Loucy (cell line): ENCODE data around the gene CPEB1.

Experiments used
- H2AFZ ChIP-seq: fragments of 200-600 bp; sonication (generic); 2 replicates; pipeline ENCODE4 v1.6.0; 2016; ENCODE audit warnings: antibody characterized with exemption, mild to moderate bottlenecking, low read length, moderate library complexity
- H3F3A ChIP-seq: fragments of 200-600 bp; 2 replicates; pipeline ENCODE4 v1.6.0; 2016; ENCODE audit warnings: antibody characterized with exemption, low read depth, mild to moderate bottlenecking
- H3K27me3 ChIP-seq: fragments of 200-600 bp; sonication (generic); 2 replicates; pipeline ENCODE4 v1.6.1; 2014; ENCODE audit warnings: low read length, mild to moderate bottlenecking; ENCODE audit not compliant: insufficient read depth, poor library complexity, severe bottlenecking
- H3K36me3 ChIP-seq: fragments of 200-600 bp; sonication (generic); 2 replicates; pipeline ENCODE4 v1.6.1; 2016; ENCODE audit warnings: low read length; ENCODE audit not compliant: insufficient read depth
- H3K4me1 ChIP-seq: fragments of 200-600 bp; sonication (generic); 2 replicates; pipeline ENCODE4 v1.5.1; 2014; ENCODE audit warnings: low read length, mild to moderate bottlenecking; ENCODE audit not compliant: insufficient read depth, poor library complexity, severe bottlenecking
- H3K4me2 ChIP-seq: fragments of 200-600 bp; sonication (generic); 2 replicates; pipeline ENCODE4 v1.6.0; 2014; ENCODE audit warnings: antibody characterized with exemption, low read length, low read depth, mild to moderate bottlenecking; ENCODE audit not compliant: poor library complexity, severe bottlenecking
- H3K4me3 ChIP-seq: fragments of 200-600 bp; sonication (generic); 2 replicates; pipeline ENCODE4 v1.5.1; 2014; ENCODE audit warnings: low read length, mild to moderate bottlenecking, mixed read lengths; ENCODE audit not compliant: poor library complexity, severe bottlenecking
- H3K79me2 ChIP-seq: fragments of 200-600 bp; sonication (generic); 2 replicates; pipeline ENCODE4 v1.6.1; 2014; ENCODE audit warnings: low read length; ENCODE audit not compliant: insufficient read depth
- H3K9ac ChIP-seq: fragments of 200-600 bp; sonication (generic); 2 replicates; pipeline ENCODE4 v1.6.0; 2014; ENCODE audit warnings: mild to moderate bottlenecking, low read depth, low read length, moderate library complexity; ENCODE audit not compliant: poor library complexity, severe bottlenecking
- H3K9me2 ChIP-seq: fragments of 200-600 bp; sonication (generic); replicated peaks from 2 replicates; pipeline ENCODE4 v1.6.1; 2016; ENCODE audit warnings: low read depth, low read length, mixed read lengths
- H3K9me3 ChIP-seq: fragments of 200-600 bp; sonication (generic); 2 replicates; pipeline ENCODE4 v1.6.1; 2014; ENCODE audit warnings: mild to moderate bottlenecking, antibody characterized with exemption, low read length, low read depth; ENCODE audit not compliant: insufficient read depth
- H4K20me1 ChIP-seq: fragments of 200-600 bp; sonication (generic); 2 replicates; pipeline ENCODE4 v1.6.0; 2014; ENCODE audit warnings: antibody characterized with exemption, low read length, mild to moderate bottlenecking; ENCODE audit not compliant: insufficient read depth, poor library complexity, severe bottlenecking
- EZH2phosphoT487 ChIP-seq: fragments of 200-600 bp; IDR thresholded peaks from 2 replicates; pipeline ENCODE4 v1.6.1; 2018; ENCODE audit warnings: antibody characterized with exemption, mild to moderate bottlenecking, moderate library complexity, borderline replicate concordance
- TF ChIP-seq, protein P1 (sequence below): fragments of 200-600 bp; sonication (generic); conservative IDR thresholded peaks from 2 replicates; pipeline ENCODE4 v1.5.1; 2014; ENCODE audit warnings: mild to moderate bottlenecking, antibody characterized with exemption, low read length

Gene CPEB1

DNA sequence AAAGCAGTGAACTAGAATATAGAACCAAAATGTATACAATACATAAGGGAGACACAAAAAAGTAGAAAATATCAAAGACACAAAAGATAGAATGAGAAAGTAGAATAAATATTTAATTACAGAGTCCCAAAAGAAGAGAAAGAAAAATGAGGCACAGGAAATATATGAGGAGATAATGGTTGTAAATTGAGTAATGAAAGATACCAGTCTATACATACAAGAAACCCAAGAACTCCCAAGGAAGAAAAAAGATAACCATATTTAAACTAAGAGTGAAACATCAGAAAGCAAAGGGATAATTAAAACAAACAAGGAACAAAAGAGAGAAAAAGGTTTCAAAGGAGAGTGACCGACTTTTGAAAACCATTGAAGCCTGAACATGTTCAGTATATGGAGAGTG lies 47.3 kb downstream of the CPEB1 start:
- no peak overlapping the region for H3K9ac ChIP-seq
- no peaks in the 10 kb centered on the region for H3K4me1 ChIP-seq
- no peak overlapping the region for H2AFZ ChIP-seq
- no peaks in the 10 kb centered on the region for H4K20me1 ChIP-seq
- no peaks in the 10 kb centered on the region for H3K36me3 ChIP-seq
- no peak overlapping the region for H3K4me2 ChIP-seq
- H3K4me3 ChIP-seq: no peak overlapping the region
- no peaks in the 10 kb centered on the region for H3F3A ChIP-seq
- TF ChIP-seq EZH2phosphoT487: no peak
- TF ChIP-seq, protein P1, sequence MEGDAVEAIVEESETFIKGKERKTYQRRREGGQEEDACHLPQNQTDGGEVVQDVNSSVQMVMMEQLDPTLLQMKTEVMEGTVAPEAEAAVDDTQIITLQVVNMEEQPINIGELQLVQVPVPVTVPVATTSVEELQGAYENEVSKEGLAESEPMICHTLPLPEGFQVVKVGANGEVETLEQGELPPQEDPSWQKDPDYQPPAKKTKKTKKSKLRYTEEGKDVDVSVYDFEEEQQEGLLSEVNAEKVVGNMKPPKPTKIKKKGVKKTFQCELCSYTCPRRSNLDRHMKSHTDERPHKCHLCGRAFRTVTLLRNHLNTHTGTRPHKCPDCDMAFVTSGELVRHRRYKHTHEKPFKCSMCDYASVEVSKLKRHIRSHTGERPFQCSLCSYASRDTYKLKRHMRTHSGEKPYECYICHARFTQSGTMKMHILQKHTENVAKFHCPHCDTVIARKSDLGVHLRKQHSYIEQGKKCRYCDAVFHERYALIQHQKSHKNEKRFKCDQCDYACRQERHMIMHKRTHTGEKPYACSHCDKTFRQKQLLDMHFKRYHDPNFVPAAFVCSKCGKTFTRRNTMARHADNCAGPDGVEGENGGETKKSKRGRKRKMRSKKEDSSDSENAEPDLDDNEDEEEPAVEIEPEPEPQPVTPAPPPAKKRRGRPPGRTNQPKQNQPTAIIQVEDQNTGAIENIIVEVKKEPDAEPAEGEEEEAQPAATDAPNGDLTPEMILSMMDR: no peak
- no peaks in the 10 kb centered on the region for H3K9me2 ChIP-seq
- no peaks in the 10 kb centered on the region for H3K27me3 ChIP-seq
- no peaks in the 10 kb centered on the region for H3K9me3 ChIP-seq
- H3K79me2 ChIP-seq: no peaks in the 10 kb centered on the region

GRCh38 chr15:82597815-82598214 lies 49.3 kb downstream of the CPEB1 start:
- no peak overlapping the region for H3K4me3 ChIP-seq
- H3K9me2 ChIP-seq: no peaks in the 10 kb centered on the region
- no peak overlapping the region for H2AFZ ChIP-seq
- no peaks in the 10 kb centered on the region for H4K20me1 ChIP-seq
- TF ChIP-seq EZH2phosphoT487: no peak
- TF ChIP-seq, protein P1: no peak
- no peak overlapping the region for H3K4me2 ChIP-seq
- H3K9me3 ChIP-seq: no peaks in the 10 kb centered on the region
- H3K9ac ChIP-seq: no peak overlapping the region
- no peaks in the 10 kb centered on the region for H3K36me3 ChIP-seq
- H3K27me3 ChIP-seq: no peaks in the 10 kb centered on the region
- H3K79me2 ChIP-seq: no peaks in the 10 kb centered on the region
- no peaks in the 10 kb centered on the region for H3K4me1 ChIP-seq
- no peaks in the 10 kb centered on the region for H3F3A ChIP-seq

GRCh38 chr15:82595766-82596165 lies 51.4 kb downstream of the CPEB1 start:
- Histone ChIP-seq H3K4me1 (no peaks in the 10 kb centered on the region), H3K9me2 (no peaks in the 10 kb centered on the region), H3K4me3 (no peak overlapping the region), H3K9me3 (no peaks in the 10 kb centered on the region), H4K20me1 (no peaks in the 10 kb centered on the region), H3K79me2 (no peaks in the 10 kb centered on the region), H3K27me3 (no peaks in the 10 kb centered on the region), H3K4me2 (no peak overlapping the region), H3F3A (no peaks in the 10 kb centered on the region), H2AFZ (no peak overlapping the region), H3K36me3 (no peaks in the 10 kb centered on the region), H3K9ac (no peak overlapping the region)
- no peak for TF ChIP-seq EZH2phosphoT487
- TF ChIP-seq, protein P1: no peak
